GM08714 (cell line): ENCODE results near the gene HTR3B.
"Not testable (repeated sequence)": the region's sequence is repeated elsewhere in the genome, so short reads cannot be mapped to it uniquely, and the experiment has no call there.

Experiments used
- H3K4me3 ChIP-seq: fragments of 200-500 bp; sonication (Bioruptor generic); 2 replicates; pipeline ENCODE4 v1.5.1; 2014; ENCODE audit warnings: mild to moderate bottlenecking, low read length, inconsistent platforms
- ZNF274 ChIP-seq: IDR thresholded peaks from 2 replicates; pipeline ENCODE4 v1.6.1; 2012; ENCODE audit warnings: mild to moderate bottlenecking, low read depth, low read length

Gene HTR3B

GRCh38 chr11:113906038-113906437 lies 1.4 kb downstream of the HTR3B start:
- TF ChIP-seq ZNF274 = no peak
- H3K4me3 ChIP-seq = no peak overlapping the region

GRCh38 chr11:113906516-113906915 lies 1.9 kb downstream of the HTR3B start:
- no peak overlapping the region for H3K4me3 ChIP-seq
- no peak for TF ChIP-seq ZNF274

DNA sequence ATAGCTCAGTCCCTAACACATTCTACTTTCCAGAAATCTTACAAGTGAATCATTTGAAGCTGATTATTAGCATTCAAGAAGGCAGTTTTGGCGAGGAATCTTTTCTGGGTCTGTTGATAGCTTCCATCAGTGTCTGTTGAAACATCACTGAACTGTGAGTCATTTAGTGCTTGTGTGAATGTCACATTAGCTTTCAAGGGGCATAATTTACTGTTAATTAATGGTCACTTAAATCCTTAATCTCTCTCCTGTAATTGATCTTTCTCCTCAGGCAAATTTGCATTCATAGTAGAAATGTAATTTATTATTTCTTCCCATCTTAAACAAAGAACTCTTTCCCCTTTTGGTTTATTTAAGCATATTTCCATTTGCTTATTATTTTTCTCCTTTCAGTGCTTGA lies 2.6 kb downstream of the HTR3B start:
- no peak for TF ChIP-seq ZNF274
- H3K4me3 ChIP-seq = no peak overlapping the region

- no peak overlapping the region for H3K4me3 ChIP-seq
- no peak for TF ChIP-seq ZNF274
Measured at GRCh38 chr11:113907681-113908080, 3.1 kb downstream of the HTR3B start.

DNA sequence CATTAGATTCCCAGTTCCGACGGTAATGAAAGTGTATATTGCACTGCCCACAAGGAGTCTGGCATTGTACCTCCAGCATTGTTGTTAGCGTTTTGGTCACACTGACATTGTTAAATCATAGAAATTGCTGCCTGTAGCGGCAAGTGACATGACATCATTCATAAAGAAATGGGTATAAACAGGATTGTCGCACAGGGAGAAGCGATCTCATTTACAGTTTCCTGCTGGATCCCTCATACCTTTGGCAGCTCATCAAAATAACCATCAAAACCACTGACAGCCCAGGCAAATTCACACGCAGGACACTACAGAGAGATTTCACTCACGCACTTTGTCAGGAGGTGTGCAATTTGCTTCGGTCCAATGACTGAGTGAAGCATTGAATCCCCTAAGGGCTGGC lies 3.5 kb downstream of the HTR3B start:
- TF ChIP-seq ZNF274 = no peak
- H3K4me3 ChIP-seq = no peak overlapping the region

- not testable (repeated sequence) for H3K4me3 ChIP-seq
Measured at GRCh38 chr11:113911491-113911890, 6.9 kb downstream of the HTR3B start.

- no peak overlapping the region for H3K4me3 ChIP-seq
- TF ChIP-seq ZNF274 = no peak
Measured at GRCh38 chr11:113923572-113923971, 19.0 kb downstream of the HTR3B start.

DNA sequence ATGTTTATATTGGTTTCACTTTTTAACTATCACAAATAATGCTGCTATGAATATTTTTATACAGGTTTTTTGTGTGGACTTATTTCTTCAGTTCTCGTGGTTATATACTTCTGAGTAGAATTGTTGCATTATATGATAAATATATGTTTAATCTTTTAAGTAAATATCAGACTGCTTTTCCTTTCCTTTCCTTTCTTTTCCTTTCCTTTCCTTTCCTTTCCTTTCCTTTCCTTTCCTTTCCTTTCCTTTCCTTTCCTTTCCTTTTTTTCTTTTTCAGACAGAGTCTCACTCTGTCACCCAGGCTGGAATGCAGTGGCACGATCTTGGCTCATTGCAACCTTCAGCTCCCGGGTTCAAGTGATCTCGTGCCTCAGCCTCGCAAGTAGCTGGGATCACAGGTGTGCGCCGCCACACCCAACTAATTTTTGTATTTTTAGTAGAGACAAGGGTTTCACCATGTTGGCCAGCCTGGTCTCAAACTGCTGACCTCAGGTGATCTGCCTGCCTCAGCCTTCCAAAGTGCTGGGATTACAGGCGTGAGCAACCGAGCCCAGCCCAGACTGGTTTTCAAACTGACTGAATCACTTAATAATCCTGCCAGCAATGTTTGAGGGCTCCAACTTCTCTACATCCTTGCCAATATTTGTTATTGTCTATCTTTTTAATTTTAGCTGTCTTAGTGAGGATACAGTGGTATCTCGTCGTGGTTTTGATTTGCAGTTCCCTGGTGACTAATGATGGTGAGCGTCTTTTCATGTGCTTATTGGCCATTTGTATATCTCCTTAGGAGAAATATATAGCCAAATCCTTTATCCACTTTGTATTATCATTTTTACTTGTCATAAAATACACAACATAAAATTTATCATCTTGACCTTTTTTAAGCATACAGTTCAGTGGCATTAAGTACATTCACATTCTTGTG lies 21.9 kb downstream of the HTR3B start:
- no peak overlapping the region for H3K4me3 ChIP-seq
- TF ChIP-seq ZNF274 = no peak

DNA sequence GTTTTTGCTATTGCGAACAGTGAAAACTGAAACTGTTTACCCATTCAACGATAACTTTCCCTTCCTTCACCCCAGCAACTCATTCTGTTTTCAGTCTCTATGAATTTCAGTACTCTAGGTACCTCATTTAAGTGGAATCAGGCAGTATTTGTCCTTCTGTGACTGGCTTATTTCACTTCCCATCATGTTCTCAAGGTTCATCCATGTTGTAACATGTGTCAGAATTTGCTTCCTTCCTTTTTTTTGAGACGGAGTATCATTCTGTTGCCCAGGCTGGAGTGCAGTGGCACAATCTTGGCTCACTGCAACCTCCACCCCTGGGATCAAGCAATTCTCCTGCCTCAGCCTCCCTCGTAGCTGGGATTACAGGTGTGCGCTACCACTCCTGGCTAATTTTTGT lies 23.7 kb downstream of the HTR3B start:
- no peak overlapping the region for H3K4me3 ChIP-seq
- TF ChIP-seq ZNF274 = no peak

GRCh38 chr11:113932788-113933187 lies 28.2 kb downstream of the HTR3B start:
- TF ChIP-seq ZNF274 = no peak
- H3K4me3 ChIP-seq = no peak overlapping the region

DNA sequence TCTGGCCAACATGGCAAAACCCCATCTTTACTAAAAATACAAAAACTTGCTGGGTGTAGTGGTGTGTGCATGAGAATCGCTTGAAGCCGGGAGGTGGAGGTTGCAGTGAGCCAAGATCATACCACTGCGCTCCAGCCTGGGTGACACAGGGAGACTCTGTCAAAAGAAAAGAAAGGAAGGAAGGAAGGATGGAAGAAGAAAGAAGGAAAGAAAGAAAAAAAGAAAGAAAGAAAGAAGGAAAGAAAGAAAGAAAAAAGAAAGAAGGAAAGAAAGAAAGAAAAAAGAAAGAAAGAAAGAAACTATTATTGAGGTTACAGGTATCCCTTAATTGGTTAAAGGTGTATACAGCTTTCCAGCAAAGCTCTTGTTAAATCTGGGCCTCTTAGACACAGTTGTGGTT lies 29.6 kb downstream of the HTR3B start:
- not testable (repeated sequence) for H3K4me3 ChIP-seq

DNA sequence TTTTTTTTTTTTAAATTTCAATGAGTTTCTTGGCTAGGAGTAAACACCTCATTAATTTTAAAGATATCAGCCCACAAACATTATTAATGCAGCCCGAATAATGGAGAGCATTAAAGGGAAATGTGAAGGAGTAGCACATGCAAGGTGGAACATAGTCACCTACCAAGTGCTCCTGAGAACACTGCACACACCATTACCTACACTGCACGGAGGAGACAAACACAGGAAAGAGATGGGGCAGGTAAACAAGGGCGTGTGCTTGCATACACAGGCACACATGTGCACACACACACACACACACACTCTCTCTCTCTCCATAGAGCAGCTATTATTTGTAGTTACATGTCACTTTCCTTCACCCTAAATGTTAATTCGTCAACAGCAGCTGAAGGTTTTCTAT lies 30.2 kb downstream of the HTR3B start:
- no peak overlapping the region for H3K4me3 ChIP-seq
- TF ChIP-seq ZNF274 = no peak

GRCh38 chr11:113935858-113936257 lies 31.3 kb downstream of the HTR3B start:
- H3K4me3 ChIP-seq = no peak overlapping the region

GRCh38 chr11:113937918-113938317 lies 33.3 kb downstream of the HTR3B start:
- H3K4me3 ChIP-seq = no peak overlapping the region
- no peak for TF ChIP-seq ZNF274

More at GRCh38 chr11:113935858-113936257, 31.3 kb downstream of the HTR3B start:
- no peak for TF ChIP-seq ZNF274

DNA sequence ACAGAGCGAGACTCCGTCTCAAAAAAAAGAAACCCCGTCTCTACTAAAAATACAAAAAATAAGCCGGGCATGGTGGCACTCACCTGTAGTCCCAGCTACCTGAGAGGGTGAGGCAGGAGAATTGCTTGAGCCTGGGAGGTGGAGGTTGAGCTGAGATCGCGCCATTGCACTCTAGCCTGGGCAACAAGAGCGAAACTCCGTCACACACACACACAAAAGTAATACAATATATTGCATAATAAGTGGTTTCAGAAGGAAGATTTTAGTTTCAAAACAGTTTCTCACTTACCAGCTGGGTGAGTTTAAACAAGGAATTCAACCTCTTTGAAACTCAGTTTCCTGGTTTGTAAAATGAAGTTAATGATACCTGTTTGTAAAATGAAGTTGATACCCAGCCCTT lies 37.7 kb downstream of the HTR3B start:
- TF ChIP-seq ZNF274 = no peak
- H3K4me3 ChIP-seq = no peak overlapping the region

- not testable (repeated sequence) for H3K4me3 ChIP-seq
Measured at GRCh38 chr11:113946162-113946561, 41.6 kb downstream of the HTR3B start.
